GM23338 (cell line): ENCODE results near the gene GIGYF1. TPM values are rescaled to one million over a fixed set of nuclear protein-coding genes. Genes with fewer than 3 reads are reported as not detected.

ENCODE experiments used
- ATAC-seq: fragments of 200-7000 bp; cut with Tn5 transposase; 3 replicates; pipeline ENCODE4 v1.9.1; 2020
- DNase-seq: peaks from one replicate; pipeline ENCODE4 v3.0.0-alpha.2; 2015; ENCODE audit warnings: low spot score
- H2AFZ ChIP-seq: fragments of 200-600 bp; sonication (generic); 2 replicates; pipeline ENCODE4 v1.8.0; 2016; ENCODE audit warnings: antibody characterized with exemption, mild to moderate bottlenecking, moderate library complexity
- H3F3A ChIP-seq: fragments of 200-600 bp; sonication (generic); replicated peaks from 2 replicates; pipeline ENCODE4 v1.8.0; 2017; ENCODE audit warnings: antibody characterized with exemption, mixed run types, low read depth
- H3K27ac ChIP-seq: fragments of 200-600 bp; sonication (generic); 2 replicates; pipeline ENCODE4 v1.6.1; 2016; ENCODE audit warnings: low read depth
- H3K27me3 ChIP-seq: fragments of 200-600 bp; sonication (generic); 2 replicates; pipeline ENCODE4 v1.8.0; 2016; ENCODE audit warnings: mild to moderate bottlenecking, mixed run types, moderate library complexity; ENCODE audit not compliant: insufficient read depth
- H3K36me3 ChIP-seq: fragments of 200-600 bp; sonication (generic); 2 replicates; pipeline ENCODE4 v1.8.0; 2016; ENCODE audit warnings: mild to moderate bottlenecking; ENCODE audit not compliant: insufficient read depth
- H3K4me1 ChIP-seq: fragments of 200-600 bp; sonication (generic); 2 replicates; pipeline ENCODE4 v1.8.0; 2016; ENCODE audit warnings: mild to moderate bottlenecking, moderate library complexity; ENCODE audit not compliant: insufficient read depth
- H3K4me2 ChIP-seq: fragments of 200-600 bp; sonication (generic); 2 replicates; pipeline ENCODE4 v1.7.1; 2017; ENCODE audit warnings: mixed run types
- H3K4me3 ChIP-seq: fragments of 200-600 bp; sonication (generic); 2 replicates; pipeline ENCODE4 v1.6.1; 2016; ENCODE audit warnings: mixed run types
- H3K79me2 ChIP-seq: fragments of 200-600 bp; sonication (generic); replicated peaks from 2 replicates; pipeline ENCODE4 v1.8.0; 2017; ENCODE audit warnings: mild to moderate bottlenecking; ENCODE audit not compliant: insufficient read depth
- H3K9me2 ChIP-seq: fragments of 200-600 bp; sonication (generic); 2 replicates; pipeline ENCODE4 v1.8.0; 2017; ENCODE audit not compliant: insufficient read depth
- H4K20me1 ChIP-seq: fragments of 200-600 bp; sonication (generic); replicated peaks from 2 replicates; pipeline ENCODE4 v1.8.0; 2017; ENCODE audit warnings: mild to moderate bottlenecking; ENCODE audit not compliant: insufficient read depth
- H3K27ac Mint-ChIP-seq: 2 replicates; pipeline ENCODE4 v1.8.0; 2020; ENCODE audit warnings: inconsistent platforms, mild to moderate bottlenecking, moderate library complexity, mixed read lengths
- H3K27me3 Mint-ChIP-seq: 3 replicates; pipeline ENCODE4 v1.8.0; 2022; ENCODE audit warnings: low read depth, mild to moderate bottlenecking, moderate library complexity, mixed read lengths, inconsistent platforms; ENCODE audit not compliant: insufficient read depth, poor library complexity
- H3K36me3 Mint-ChIP-seq: 3 replicates; pipeline ENCODE4 v1.8.0; 2021; ENCODE audit warnings: low read depth, mild to moderate bottlenecking, inconsistent platforms, moderate library complexity, mixed read lengths
- H3K4me1 Mint-ChIP-seq: 3 replicates; pipeline ENCODE4 v1.8.0; 2020; ENCODE audit warnings: mild to moderate bottlenecking, inconsistent platforms, mixed read lengths
- H3K4me3 Mint-ChIP-seq: 3 replicates; pipeline ENCODE4 v1.8.0; 2021; ENCODE audit warnings: moderate library complexity, mild to moderate bottlenecking, inconsistent platforms, mixed read lengths
- H3K9me3 Mint-ChIP-seq: 3 replicates; pipeline ENCODE4 v1.8.0; 2020; ENCODE audit warnings: moderate library complexity, mild to moderate bottlenecking, inconsistent platforms, mixed read lengths
- CREB1 ChIP-seq: fragments of 250-450 bp; sonication (Bioruptor Pico); IDR thresholded peaks from 2 replicates; pipeline ENCODE4 v1.5.0; 2020; ENCODE audit warnings: low read depth, mild to moderate bottlenecking, moderate library complexity
- CTCF ChIP-seq, 2 experiments: fragments of 200-600 bp in 1 of 2; sonication (generic) in 1 of 2; conservative IDR thresholded peaks; 2 replicates each; pipeline versions ENCODE4 v1.5.1 to v1.6.1; 2016 to 2017; ENCODE audit warnings: antibody characterized with exemption in 2 of 2, low read depth in 2 of 2, mild to moderate bottlenecking in 2 of 2, moderate library complexity in 1 of 2
- EZH2 ChIP-seq: fragments of 200-600 bp; sonication (generic); IDR thresholded peaks from one replicate; pipeline ENCODE4 v1.8.0; 2017; ENCODE audit warnings: antibody characterized with exemption, mild to moderate bottlenecking, low read depth; ENCODE audit not compliant: unreplicated experiment
- POLR2AphosphoS5 ChIP-seq: IDR thresholded peaks from 2 replicates; pipeline ENCODE4 v1.6.1; 2016; ENCODE audit warnings: antibody characterized with exemption, low read depth
- ZNF114 ChIP-seq: fragments of 250-450 bp; sonication (Bioruptor Pico); IDR thresholded peaks from 2 replicates; pipeline ENCODE4 v1.5.0; 2020; ENCODE audit warnings: mild to moderate bottlenecking, moderate library complexity
- polyA plus RNA-seq: library from polyadenylated mRNA; unstranded; fragments of >200 nt; fragmentation: Nextera tagmentation; extraction: Ambion mirVana; gene quantifications from 2 replicates; pipeline ENCODE4 v1.2.1, GENCODE V29; 2016
- total RNA-seq: library from RNA; depleted of rRNA; stranded (reverse); fragments of >200 nt; shearing (Covaris generic); gene quantifications from 2 replicates; pipeline ENCODE4 v1.2.3, GENCODE V29; 2014

The GIGYF1 gene
- total and polyA plus RNA-seq, 2 experiments from 2014 or later = 40.4 to 69.8 TPM

GRCh38 chr7:100691676-100692577 is 2.1 kb downstream of the GIGYF1 start:
- Histone ChIP-seq H3K4me1 (peaks cover 22% of the 10 kb centered on the region), H3K9me2 (no peaks in the 10 kb centered on the region), H3K36me3 (peaks cover 9% of the 10 kb centered on the region), H3K27me3 (no peaks in the 10 kb centered on the region), H3F3A (peaks cover 25% of the 10 kb centered on the region), H3K4me2 (peak overlapping the region; percentile 98), H3K79me2 (peaks cover 65% of the 10 kb centered on the region), H4K20me1 (peaks cover 41% of the 10 kb centered on the region), H3K27ac (peak overlapping the region; percentile 82), H2AFZ (no peak overlapping the region), H3K4me3 (peak overlapping the region; percentile 96)
- DNase-seq (peak; percentile 96), ATAC-seq (peak; percentile 83)
- H3K4me1 Mint-ChIP-seq = peaks cover 42% of the 10 kb centered on the region
- peak overlapping the region; percentile 97 for H3K27ac Mint-ChIP-seq
- H3K9me3 Mint-ChIP-seq = peaks cover 8% of the 10 kb centered on the region; the same call in 2 of the 3 replicates
- H3K36me3 Mint-ChIP-seq = peaks cover 40% of the 10 kb centered on the region
- TF ChIP-seq POLR2AphosphoS5 (no peak; the same call in 1 of the 2 replicates), CTCF (conservative IDR thresholded peaks at IDR 0.05; ENCODE audit: low read depth in 2 of 2) (peak; percentile 93 to 94), ZNF114 (CRISPR knock-in tag) (no peak), EZH2 (no peak), CREB1 (CRISPR knock-in tag) (0 out of 2 replicates have a peak, but pooled peaks have one; percentile 23)
- peak overlapping the region; percentile 96 for H3K4me3 Mint-ChIP-seq
- peaks cover 28% of the 10 kb centered on the region for H3K27me3 Mint-ChIP-seq

GRCh38 chr7:100689230-100690135 is 4.6 kb downstream of the GIGYF1 start:
- Mint-ChIP-seq H3K36me3 (peaks cover 61% of the 10 kb centered on the region), H3K4me3 (peak overlapping the region; percentile 24; the same call in 1 of the 3 replicates), H3K4me1 (peaks cover 32% of the 10 kb centered on the region), H3K9me3 (peaks cover 3% of the 10 kb centered on the region; the same call in 1 of the 3 replicates), H3K27me3 (peaks cover 19% of the 10 kb centered on the region), H3K27ac (peak overlapping the region; percentile 78; the same call in 1 of the 2 replicates)
- DNase-seq (peak; percentile 41), ATAC-seq (no peak)
- no peak overlapping the region for H2AFZ ChIP-seq
- H3K79me2 ChIP-seq = peaks cover 59% of the 10 kb centered on the region
- no peak overlapping the region for H3K4me2 ChIP-seq
- H3K9me2 ChIP-seq = no peaks in the 10 kb centered on the region
- peak overlapping the region; percentile 39; the same call in 1 of the 2 replicates for H3K27ac ChIP-seq
- no peaks in the 10 kb centered on the region for H3K27me3 ChIP-seq
- peaks cover 22% of the 10 kb centered on the region for H3K4me1 ChIP-seq
- peaks cover 21% of the 10 kb centered on the region for H3F3A ChIP-seq
- TF ChIP-seq EZH2 (no peak), CTCF (conservative IDR thresholded peaks at IDR 0.05; ENCODE audit: low read depth in 2 of 2) (0 out of 4 replicates have a peak, but pooled peaks of 1 of the 2 experiments have one; percentile 1)
- peaks cover 9% of the 10 kb centered on the region for H3K36me3 ChIP-seq
- no peak overlapping the region for H3K4me3 ChIP-seq
- H4K20me1 ChIP-seq = peaks cover 41% of the 10 kb centered on the region
